Testis (tissue), 2 donors: ENCODE data around the gene LYSMD2.

Source experiments
- POLR2A ChIP-seq: fragments of 450-650 bp; IDR thresholded peaks from one replicate; pipeline ENCODE4 v1.6.1; 2017; ENCODE audit warnings: antibody characterized with exemption, mild to moderate bottlenecking, moderate library complexity
- TF ChIP-seq, protein P1 (sequence below), 3 experiments: fragments of 450-650 bp in 2 of 3; fragments of 200-600 bp in 1 of 3; sonication (generic) in 1 of 3; IDR thresholded peaks; one replicate each; pipeline ENCODE4 v1.5.1; 2016 to 2019; ENCODE audit warnings: antibody characterized with exemption in 3 of 3, mild to moderate bottlenecking in 2 of 3, moderate library complexity in 1 of 3

GRCh38 chr15:51770902-51771301, 33.4 kb upstream of the LYSMD2 start:
- TF ChIP-seq, protein P1, sequence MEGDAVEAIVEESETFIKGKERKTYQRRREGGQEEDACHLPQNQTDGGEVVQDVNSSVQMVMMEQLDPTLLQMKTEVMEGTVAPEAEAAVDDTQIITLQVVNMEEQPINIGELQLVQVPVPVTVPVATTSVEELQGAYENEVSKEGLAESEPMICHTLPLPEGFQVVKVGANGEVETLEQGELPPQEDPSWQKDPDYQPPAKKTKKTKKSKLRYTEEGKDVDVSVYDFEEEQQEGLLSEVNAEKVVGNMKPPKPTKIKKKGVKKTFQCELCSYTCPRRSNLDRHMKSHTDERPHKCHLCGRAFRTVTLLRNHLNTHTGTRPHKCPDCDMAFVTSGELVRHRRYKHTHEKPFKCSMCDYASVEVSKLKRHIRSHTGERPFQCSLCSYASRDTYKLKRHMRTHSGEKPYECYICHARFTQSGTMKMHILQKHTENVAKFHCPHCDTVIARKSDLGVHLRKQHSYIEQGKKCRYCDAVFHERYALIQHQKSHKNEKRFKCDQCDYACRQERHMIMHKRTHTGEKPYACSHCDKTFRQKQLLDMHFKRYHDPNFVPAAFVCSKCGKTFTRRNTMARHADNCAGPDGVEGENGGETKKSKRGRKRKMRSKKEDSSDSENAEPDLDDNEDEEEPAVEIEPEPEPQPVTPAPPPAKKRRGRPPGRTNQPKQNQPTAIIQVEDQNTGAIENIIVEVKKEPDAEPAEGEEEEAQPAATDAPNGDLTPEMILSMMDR (IDR thresholded peaks at IDR 0.05): no peak
- TF ChIP-seq POLR2A: no peak
